NK-92 (cell line): Measurements from ENCODE around the gene ANKS6.

ENCODE experiments used
- DNase-seq: peaks from one replicate; lab custom pipeline; 2025; ENCODE audit not compliant: unreplicated experiment; lab: John Stamatoyannopoulos, UW

Gene ANKS6

DNA sequence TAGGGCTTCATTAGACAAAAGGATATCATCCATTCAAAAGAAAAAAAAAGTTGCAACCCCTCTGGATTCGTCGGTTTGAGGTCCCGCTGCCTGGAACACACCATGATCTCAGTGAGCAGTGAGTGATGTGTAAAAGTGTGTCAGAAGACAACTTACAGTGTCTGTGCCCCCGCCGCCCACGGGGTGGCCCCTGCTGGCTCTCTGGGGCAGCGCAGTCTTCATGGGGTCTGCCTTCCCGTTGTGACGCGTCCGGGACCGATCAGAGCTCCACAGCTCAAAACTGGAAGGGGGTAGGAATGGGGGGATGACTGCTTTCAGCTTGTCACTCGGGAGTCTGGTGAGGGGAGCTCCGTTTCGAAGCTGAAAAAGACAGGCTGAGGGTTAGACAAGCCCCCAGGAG is 22.6 kb downstream of the ANKS6 start:
- DNase-seq, result no peak

DNA sequence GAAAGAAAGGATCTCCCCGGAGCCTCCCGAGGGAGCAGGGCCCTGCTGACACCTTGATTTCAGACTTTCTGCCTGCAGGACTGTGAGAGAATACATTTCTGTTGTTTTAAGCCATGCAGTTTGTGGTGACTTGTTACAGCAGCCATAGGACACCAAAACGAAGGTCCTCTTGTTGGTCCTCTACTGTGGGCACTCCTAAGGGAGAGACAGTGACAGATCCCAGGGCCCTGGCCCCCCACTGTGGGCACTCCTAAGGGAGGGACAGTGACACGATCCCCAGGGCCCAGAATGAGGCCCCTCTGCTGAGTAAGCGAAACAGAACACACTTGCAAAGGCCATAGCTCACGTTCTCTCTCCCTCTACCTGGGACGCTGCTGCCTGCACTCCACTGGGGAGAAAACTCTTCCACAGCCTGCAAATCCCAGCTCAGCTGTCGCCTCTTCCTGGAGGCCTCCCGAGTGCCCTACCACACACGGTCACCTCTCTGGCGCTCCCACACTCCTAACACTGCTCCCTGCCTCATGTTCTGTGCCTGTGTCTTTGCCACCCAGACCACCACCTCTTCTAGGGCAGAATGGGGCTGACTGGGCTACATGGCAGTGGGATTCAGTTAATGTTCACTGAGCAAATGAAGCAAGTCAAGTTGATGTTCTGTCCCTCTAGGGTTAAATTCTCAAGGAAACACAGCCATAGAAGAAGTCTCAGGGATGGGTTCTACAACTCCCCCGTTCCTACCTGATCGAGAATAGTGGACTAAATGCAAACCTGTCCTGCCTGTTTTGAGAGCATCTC is 23.8 kb downstream of the ANKS6 start:
- DNase-seq, result no peak

DNA sequence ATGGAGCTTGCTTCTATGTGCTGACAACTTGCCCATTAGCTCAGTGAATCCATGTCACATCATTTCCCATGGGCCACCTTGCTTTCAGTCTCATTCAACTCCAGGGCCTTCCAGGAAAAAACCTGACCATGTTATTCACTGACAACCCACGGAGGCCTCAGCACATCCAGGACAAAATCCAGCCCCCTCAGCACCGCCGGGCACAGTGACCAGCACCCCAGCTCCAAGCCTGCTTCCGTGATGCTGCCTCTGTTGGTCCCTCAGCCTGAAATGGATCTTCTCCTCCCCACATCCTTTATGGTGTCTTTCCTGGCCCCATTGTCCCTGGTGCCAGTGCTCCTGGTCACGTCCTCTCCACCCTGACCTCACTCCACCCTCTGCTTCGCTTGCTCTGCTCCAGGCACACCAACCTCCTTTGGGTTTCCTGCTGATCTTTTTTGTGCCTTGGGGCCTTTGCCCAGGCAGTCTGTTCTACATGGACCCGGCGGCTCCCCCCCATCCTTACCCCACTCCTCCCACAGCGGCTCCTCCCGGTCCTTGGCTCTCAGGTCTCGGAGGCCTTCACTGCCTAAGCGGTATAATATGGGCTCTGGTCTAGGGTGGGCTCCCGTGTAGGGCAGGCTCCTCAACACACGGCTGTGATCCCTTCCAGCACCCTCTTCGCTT is 25.0 kb downstream of the ANKS6 start:
- no peak for DNase-seq

DNA sequence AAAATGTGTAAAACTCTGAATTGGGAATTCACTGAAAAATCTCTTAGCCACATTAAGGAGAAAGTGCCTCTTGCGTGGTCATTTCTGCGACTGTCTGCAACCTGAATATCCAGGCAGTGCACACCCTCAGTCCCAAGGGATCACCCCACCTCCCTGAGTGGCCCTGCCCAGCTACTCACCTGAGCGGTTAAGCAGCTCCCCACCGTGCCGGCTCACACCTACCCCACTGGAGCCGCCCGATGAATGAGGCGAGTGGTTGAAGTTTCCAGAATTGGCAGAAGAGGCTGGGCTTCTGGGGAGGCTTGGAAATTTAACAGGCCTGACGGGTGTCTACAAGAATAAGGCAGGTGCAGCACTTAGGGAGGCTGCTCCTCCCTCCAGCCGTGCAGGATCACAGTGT is 25.6 kb downstream of the ANKS6 start:
- DNase-seq, result no peak

DNA sequence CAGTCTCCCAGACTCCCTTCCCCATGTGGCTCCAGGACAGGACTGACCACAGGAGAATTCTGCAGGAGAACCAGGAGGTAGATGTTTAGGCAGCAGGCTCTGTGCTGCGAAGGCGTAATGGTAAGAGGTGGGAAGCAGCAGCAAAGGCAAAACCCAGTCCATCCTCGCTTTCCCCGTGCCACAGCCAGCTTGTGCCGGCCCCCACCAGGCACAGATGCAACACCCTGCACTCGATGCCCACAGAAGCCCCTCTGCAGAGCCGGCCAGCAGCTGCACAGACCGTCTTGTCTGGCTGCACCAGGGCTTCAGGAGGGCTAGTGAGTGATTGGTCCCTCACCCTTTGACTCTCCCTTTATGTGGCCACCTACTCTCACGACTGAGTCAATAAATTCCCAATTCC is 28.0 kb downstream of the ANKS6 start:
- no peak for DNase-seq

DNA sequence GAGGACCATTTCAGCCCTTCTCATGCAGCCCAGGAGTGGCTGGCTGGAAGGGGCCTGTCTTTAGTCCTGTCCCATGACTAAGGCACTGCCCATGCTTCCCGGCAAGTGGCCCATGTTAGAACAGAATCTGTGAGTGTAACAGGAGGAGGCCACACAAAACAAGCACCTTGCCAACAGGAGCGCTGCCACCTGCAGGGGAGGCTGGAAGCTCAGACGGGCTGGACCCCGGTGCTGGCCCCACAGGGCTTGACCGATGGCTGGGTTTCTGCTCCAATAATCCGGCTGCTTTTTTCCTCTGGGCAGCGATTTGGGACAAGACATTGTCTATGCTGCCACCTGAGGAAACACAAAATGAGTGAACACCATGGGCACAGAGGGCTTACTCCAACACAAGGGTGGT is 28.4 kb downstream of the ANKS6 start:
- DNase-seq, result no peak

DNA sequence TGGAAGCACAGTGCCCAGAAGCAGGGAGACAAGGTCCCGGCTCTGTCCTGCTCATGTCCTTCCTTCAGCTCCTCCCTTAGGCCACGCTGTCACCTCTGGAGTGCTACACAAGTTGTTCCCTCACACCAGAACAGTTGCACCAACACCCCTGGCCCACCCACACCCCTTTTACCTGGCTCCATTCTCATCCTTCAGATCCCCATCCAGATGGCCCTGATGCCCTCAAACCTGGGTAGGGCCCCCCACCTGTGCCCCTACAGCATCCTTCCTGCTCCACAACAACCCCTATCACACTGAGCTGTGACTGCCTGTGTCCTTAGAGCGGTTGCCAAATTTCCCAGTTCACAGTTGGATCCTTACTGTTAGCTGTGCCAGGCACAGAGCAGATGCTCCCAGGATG is 29.2 kb downstream of the ANKS6 start:
- DNase-seq, result no peak

DNA sequence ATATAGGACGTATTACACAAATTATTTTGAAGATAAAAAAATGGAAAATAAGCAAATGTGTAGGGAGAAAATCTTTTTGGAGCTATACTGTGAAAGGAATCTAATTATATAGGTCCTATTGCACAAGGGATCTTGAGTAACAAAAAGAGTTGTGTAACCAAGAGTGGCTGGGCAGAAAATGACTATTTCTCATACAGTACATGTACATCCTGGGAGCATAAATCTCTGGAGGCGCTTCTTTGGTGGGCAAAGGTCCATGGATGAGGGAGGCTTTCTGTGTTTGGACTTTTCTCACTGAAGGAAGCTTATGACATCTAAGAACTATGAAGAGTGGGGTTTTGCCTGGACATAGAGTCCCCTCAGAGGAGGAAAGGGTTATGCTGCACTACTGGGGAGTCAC is 29.8 kb downstream of the ANKS6 start:
- DNase-seq, result no peak

DNA sequence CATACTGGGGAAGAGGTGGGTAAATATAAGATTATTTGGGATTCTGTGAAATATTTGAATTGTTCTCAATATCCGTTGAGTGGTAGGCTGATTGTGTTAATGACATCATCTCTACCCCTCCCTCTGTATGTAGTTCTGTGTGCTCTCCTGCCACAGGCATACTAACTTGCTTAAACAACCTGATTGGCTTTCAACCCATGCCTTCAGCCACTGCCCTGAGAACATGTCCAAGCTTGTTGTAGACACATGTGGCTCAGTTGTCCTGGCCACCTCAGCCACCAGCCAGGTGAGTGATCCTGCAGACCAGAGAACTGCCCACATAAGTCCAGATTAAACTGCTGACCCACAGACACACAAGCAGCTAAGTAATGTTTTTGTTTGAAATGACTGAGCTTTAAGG is 31.1 kb downstream of the ANKS6 start:
- no peak for DNase-seq

DNA sequence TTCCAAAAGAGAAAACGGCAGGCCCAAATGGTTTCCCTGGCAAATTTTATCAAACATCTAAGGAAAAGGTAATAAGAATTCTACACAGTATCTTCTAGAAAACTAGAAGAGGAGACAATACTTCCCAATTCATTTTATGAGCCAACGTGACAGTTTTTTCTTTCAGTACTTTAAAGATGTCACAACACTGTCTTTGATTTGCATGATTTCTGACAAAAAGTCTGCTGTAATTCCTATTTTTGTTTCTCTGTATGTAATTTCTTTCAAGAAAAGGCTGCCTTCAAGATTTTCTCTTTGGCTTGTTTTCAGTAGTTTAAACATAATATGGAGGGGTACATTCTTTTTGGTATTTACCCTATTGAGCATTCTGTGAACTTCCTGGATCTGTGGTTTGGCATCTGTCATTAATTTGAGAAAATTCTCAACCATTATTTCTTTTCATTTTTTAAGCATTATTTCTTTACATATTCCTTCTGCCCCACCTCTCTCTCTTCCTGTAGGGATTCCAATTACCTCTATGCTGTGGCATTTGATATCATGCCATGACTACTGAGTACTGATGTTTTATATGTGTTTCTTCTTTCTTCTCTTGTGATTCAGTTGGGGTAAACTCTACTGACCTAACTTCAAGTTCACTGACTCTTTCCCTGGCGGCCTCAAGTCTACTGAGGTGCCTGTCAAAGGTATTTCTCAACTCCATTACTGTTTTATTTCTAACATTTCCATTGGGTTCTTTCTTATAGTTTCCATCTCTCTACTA is 32.2 kb downstream of the ANKS6 start:
- no peak for DNase-seq

DNA sequence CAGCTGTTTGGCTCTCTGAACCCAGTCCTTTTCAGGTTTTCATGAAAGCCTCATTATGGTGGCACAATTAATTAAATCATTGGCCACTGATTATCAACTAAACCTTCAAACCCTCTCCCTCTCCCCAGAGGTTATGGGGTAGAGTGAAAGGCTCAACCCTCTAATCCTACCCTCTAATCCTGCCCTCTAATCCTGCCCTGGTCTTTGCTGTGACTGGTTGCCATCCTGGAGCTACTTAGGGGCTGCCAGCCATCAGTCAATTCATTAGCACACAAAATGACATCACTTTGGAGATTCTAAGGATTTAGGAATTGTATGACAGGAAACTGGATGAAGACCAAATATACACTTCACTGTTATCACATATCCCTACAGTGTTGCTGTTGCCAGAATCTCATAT is 36.1 kb downstream of the ANKS6 start:
- no peak for DNase-seq

DNA sequence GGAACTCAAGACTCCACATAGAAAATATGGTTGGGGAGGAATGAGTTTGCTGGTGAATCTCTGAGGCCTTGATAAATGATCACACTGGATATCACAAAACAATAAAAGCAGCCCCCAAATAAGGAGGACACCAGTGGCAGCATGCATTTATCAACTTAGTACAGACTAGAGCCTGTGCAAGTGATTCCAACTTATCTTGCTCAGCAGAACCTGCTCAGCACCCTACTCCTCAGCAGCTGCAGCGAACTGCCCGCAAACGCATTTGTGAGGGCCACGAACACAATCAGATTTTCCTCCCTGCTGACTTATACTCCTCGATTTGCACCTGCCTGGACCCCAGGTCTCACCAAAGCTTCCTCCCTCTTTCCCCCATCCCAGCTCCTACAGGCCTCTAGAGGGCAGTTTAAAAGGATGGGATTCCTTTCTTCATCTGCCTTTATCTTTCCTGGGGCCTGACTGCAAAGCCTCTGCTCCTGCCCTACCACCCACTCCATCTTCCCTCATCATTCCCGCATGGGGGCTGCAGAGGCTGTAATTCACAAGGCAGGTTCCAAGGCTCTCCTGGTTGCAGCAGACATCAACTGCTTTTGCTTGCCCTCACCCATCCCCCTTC is 41.2 kb downstream of the ANKS6 start:
- no peak for DNase-seq

DNA sequence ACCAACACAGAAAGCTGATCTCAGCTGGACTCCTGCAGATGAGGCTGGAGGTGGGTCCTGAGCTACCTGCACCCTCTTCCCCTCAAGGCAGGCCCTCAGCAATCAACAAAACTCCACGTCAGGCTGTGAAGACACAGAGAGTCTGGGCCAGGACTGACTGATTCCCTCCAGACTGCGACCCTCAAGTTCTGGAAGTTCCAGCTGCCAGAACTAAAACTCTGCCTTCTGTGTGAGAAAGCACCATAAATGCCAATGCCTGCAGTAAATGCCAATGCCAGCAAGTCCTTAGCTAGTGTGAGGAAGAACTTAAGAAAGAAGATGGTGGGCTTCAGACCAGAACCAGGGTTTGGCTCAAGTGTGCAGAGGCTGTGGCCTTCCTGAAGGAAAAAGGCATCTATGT is 45.1 kb downstream of the ANKS6 start:
- DNase-seq, result no peak

DNA sequence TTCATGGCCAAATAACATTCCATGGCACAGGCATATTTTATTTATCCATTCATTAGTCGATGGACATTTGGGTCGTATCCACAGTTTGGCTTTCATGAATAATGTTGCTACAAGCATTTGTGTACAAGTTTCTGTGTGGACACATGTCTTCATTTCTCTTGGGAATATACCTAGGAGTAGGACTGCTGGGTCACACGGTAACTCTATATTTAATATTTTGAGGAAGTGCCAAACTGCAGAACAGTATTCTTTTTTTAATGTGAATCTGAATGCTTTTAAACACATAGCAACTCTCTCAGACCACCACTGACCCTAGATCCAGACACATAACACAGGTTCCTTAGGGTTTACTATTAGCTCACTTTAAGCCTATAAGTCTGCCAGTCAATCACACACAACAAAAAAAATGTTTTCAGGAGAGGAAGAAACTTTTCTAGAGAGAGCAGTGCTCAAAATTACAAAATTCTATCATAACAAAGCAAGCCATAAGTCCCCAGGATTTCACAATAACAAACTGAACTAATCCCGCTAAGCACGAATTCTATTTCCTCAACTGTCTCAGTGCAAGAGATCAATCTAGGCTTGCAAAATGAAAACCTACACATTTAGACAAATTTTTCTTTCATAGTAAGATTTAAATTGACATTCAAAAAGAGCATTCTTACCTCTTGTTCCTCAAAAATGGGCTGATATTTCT is 45.8 kb downstream of the ANKS6 start:
- DNase-seq, result no peak

DNA sequence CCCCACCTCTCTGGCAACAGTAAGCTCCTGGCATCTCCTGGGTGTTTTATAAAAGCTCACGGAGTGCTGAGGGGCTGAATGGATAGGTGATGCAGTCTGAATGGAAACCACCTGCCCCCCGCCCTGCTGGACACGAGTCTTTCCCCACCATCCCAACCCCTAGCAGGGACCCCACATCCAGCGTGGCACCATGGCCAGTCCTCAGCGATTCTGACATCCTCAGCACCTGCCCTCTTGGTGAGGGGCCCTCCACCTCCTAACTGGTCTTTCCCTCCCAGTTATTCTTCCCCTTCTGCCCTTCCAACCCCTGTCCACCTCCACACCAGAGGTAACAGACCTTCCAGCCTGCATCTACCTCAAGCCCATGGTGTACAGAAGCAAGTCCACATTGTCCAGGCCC is 48.9 kb downstream of the ANKS6 start:
- no peak for DNase-seq

DNA sequence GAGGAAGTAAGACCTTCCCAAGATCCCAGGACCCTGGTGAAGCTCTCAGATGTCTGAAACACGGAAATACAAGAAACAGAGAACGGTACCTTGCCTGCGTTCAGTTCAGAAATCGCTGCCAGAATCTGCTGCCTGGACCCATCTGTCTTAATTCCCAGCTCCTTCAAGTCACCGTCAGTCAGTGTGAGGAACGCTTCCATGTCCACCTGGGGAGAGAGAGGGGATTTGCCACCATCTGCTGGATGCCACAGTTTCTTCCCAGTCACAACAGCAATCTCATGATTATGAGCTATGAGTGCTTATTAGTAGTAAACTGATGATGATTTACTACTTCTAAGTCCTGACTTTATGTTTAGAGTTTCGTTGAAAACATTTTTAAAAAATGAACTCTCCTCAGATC is 50.9 kb downstream of the ANKS6 start:
- no peak for DNase-seq

DNA sequence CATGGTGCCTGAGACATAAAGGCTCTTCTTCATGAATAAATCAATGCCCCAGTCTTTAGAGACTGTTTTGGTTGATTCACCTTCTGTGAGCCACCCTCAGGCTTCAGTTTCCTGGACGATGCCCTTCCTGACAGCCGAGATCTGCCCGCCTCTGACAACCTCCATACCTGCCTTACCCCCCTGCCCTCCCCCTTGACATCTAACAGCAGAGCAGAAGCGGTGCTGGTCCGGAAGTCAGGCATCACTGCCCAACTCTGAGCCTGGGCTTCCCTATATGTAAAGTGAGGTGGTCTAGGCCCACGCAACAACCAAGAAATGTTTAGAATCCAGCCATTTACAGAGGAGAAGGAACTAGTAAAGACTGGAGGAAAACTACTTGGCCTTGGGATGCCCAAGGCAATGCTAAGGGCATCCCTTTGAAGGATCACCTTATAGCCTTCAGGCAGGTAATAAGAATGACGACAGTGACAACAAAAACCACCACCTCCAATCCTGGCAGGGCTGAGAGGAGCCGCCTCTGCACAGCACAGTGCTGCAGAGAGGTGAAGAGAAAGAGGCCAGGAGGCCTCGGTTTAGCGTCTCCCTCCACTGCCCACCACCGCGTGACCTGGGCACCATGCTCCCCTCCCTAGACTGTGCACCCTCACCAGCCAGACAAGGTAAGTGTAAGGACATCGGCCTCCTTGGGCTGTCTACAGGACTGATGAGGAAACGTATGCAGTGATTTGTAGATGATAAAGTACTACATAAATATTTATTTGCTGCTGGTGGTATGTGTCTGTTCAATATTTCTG is 52.3 kb downstream of the ANKS6 start:
- no peak for DNase-seq

DNA sequence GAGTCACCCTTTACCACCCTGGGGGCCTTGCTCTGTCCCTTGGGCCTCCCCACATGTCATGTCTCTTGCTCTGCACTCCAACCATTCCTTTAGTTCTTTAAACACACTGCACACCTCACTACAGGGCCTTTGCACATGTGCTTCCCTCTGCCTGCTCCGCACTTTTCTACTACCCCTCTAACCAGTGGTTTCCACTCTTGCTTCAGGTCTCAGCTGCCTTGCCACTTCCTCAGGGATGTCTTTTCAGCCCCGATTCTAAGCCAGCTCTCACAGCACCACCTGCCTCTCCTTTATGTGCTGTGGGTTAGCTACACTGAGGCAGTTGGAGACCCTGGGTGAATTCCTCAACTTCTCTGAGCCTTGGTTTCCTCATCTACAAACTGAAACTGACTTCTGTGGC is 53.0 kb downstream of the ANKS6 start:
- DNase-seq, result no peak

DNA sequence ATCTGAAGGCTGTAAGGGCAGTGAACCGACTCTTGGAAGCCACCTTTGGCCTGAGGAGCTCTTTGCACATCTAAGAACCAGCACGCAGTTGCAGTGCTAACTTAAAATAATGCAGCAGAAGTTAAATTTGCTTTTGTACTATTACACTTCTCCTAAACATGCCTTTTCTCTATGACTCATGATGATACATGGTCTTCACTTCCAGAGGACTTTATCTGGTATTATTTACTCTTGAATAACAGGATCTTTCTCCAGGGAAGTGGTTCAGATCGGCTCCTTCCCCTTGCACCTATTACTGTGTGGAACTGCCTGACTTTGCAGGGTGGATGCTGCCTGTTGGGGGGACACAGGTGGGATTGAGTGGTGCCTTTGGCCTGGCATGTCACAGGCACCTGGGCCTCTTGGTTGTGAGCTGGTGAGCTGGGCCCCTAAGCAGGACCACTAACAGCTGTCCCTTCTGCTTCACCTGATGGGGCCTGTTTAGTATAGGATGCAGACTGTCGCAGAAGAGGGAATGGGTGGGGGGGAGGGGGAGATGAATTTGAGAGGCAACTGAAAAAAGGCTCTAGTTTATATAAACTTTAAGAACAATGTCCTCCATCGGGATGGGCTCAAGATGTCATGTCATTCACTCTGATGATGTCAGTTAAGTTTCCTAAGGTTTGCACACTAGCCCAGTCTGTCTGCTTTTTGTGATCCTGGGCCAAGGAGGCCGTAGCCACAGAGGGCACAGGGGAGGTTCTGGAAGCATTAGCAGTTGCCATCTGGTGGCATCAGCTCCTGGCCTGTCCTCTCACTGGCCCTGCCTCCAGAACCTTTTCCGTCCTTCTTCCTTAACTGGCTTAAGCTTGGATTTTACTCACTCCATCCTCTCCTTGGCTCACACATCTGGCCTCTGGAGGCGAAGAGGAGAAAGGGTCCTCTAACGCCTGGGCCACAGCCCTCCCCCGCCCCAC is 53.8 kb downstream of the ANKS6 start:
- no peak for DNase-seq
